ENCODE results near the gene RNPS1. TPM values are rescaled to one million over a fixed set of nuclear protein-coding genes. Genes with fewer than 3 reads are reported as not detected.
A peak's percentile ranks its signal among the peaks of the same experiment; 100 is the strongest.

Gene RNPS1
- total RNA-seq, 4 donors from 2014 or later = 101 to 127 (median 114) TPM

GRCh38 chr16:2236337-2237101, 31.4 kb downstream of the RNPS1 start, which contains the start of gene DNASE1L2:
DNASE1L2 (plus strand) TSS chr16:2236444; CDS start chr16:2236817, 373 bp downstream.
- Histone ChIP-seq H3K4me1 (peaks cover 0 to 28% (median 22%) of the 10 kb centered on the region in 4 donors), H3K27ac (peak within 1 kb of the TSS in 2 of 4 donors; percentile 40 to 48), H3K4me3 (peak within 1 kb of the TSS in 2 of 4 donors; percentile 0 to 35), H3K36me3 (peaks cover 6 to 76% (median 21%) of the 10 kb centered on the region in 3 donors), H3K9me3 (no peaks in the 10 kb centered on the region), H3K27me3 (peaks cover 0 to 17% of the 10 kb centered on the region in 2 donors)
- peak in 1 of 2 donors; percentile 22 for TF ChIP-seq EP300 (IDR thresholded peaks at IDR 0.05)
- no peak for TF ChIP-seq POLR2A (IDR thresholded peaks at IDR 0.05)
- WGBS, 2 donors = 4 to 15% methylated on average over 11 to 33 of the region's 64 CpGs
- DNase-seq (ENCODE audit: low spot score in 2 of 2) = no peak

GRCh38 chr16:2235695-2236336, 32.1 kb downstream of the RNPS1 start:
- 74% methylated on average over 10 of the region's 19 CpGs; no CpG with 5 or more reads in 1 of the 2 donors for WGBS, 2 donors
- Histone ChIP-seq H3K27ac (peak overlapping the region in 2 of 4 donors; percentile 40 to 48), H3K36me3 (peaks cover 6 to 76% (median 22%) of the 10 kb centered on the region in 3 donors), H3K9me3 (no peaks in the 10 kb centered on the region), H3K4me1 (peaks cover 0 to 28% (median 22%) of the 10 kb centered on the region in 4 donors), H3K4me3 (no peak overlapping the region), H3K27me3 (peaks cover 0 to 17% of the 10 kb centered on the region in 2 donors)
- no peak for TF ChIP-seq POLR2A (IDR thresholded peaks at IDR 0.05)
- TF ChIP-seq CTCF (IDR thresholded peaks at IDR 0.05) = no peak
- no peak for TF ChIP-seq EP300 (IDR thresholded peaks at IDR 0.05)
- no peak for DNase-seq (ENCODE audit: low spot score in 2 of 2)

GRCh38 chr16:2235234-2235651, 32.7 kb downstream of the RNPS1 start:
- H3K27me3 ChIP-seq = peaks cover 0 to 17% of the 10 kb centered on the region in 2 donors
- WGBS, 2 donors = 85 to 91% methylated on average over 23 to 24 of the region's 28 CpGs
- peaks cover 6 to 76% (median 22%) of the 10 kb centered on the region in 3 donors for H3K36me3 ChIP-seq

GRCh38 chr16:2234813-2235170, 33.1 kb downstream of the RNPS1 start:
- H3K4me1 ChIP-seq = peaks cover 0 to 28% (median 22%) of the 10 kb centered on the region in 4 donors
- DNase-seq (ENCODE audit: low spot score in 2 of 2) = no peak
- H3K27me3 ChIP-seq = peaks cover 0 to 17% of the 10 kb centered on the region in 2 donors
- WGBS, 2 donors = 92 to 100% methylated on average over 2 to 8 of the region's 18 CpGs
- peaks cover 6 to 78% (median 24%) of the 10 kb centered on the region in 3 donors for H3K36me3 ChIP-seq
- TF ChIP-seq POLR2A (IDR thresholded peaks at IDR 0.05) (no peak), EP300 (IDR thresholded peaks at IDR 0.05) (no peak), CTCF (IDR thresholded peaks at IDR 0.05) (no peak)
- H3K27ac ChIP-seq = no peak overlapping the region
- no peaks in the 10 kb centered on the region for H3K9me3 ChIP-seq
- H3K4me3 ChIP-seq = no peak overlapping the region

More at GRCh38 chr16:2235234-2235651, 32.7 kb downstream of the RNPS1 start:
- no peak for DNase-seq (ENCODE audit: low spot score in 2 of 2)
- Histone ChIP-seq H3K4me1 (peaks cover 0 to 28% (median 22%) of the 10 kb centered on the region in 4 donors), H3K9me3 (no peaks in the 10 kb centered on the region), H3K4me3 (no peak overlapping the region), H3K27ac (no peak overlapping the region)
- TF ChIP-seq POLR2A (IDR thresholded peaks at IDR 0.05) (no peak), EP300 (IDR thresholded peaks at IDR 0.05) (no peak), CTCF (IDR thresholded peaks at IDR 0.05) (no peak)

GRCh38 chr16:2233872-2234812, 33.8 kb downstream of the RNPS1 start:
- Histone ChIP-seq H3K9me3 (no peaks in the 10 kb centered on the region), H3K36me3 (peaks cover 6 to 78% (median 30%) of the 10 kb centered on the region in 3 donors), H3K27ac (no peak overlapping the region), H3K4me3 (no peak overlapping the region), H3K27me3 (peaks cover 0 to 17% of the 10 kb centered on the region in 2 donors), H3K4me1 (peaks cover 0 to 28% (median 22%) of the 10 kb centered on the region in 4 donors)
- 92 to 94% methylated on average over 40 to 46 of the region's 51 CpGs for whole genome bisulfite sequencing, 2 donors
- TF ChIP-seq POLR2A (IDR thresholded peaks at IDR 0.05) (no peak), EP300 (IDR thresholded peaks at IDR 0.05) (no peak), CTCF (IDR thresholded peaks at IDR 0.05) (no peak)
- DNase-seq (ENCODE audit: low spot score in 2 of 2) = no peak
